T-helper 2 cell treated with Interferon-gamma antibody and Interleukin-4, amounts not matched to agents 5 μg/mL and 100 μg/mL, for 36 hours (primary cell): Measurements from ENCODE around the gene HSD17B11.
"Not testable (repeated sequence)": the region's sequence is repeated elsewhere in the genome, so short reads cannot be mapped to it uniquely, and the experiment has no call there.

ENCODE experiments used
- DNase-seq: peaks from one replicate; pipeline ENCODE4 v3.0.0; 2021; ENCODE audit warnings: low spot score
- H3K27ac Mint-ChIP-seq: one replicate; pipeline ENCODE4 v1.8.0; 2021; ENCODE audit warnings: mild to moderate bottlenecking, mixed read lengths
- H3K27me3 Mint-ChIP-seq: one replicate; pipeline ENCODE4 v1.8.0; 2021; ENCODE audit warnings: low read depth, mixed read lengths
- H3K36me3 Mint-ChIP-seq: one replicate; pipeline ENCODE4 v1.8.0; 2021; ENCODE audit warnings: low read depth, mixed read lengths
- H3K4me1 Mint-ChIP-seq: one replicate; pipeline ENCODE4 v1.8.0; 2021; ENCODE audit warnings: low read depth, mixed read lengths
- H3K4me3 Mint-ChIP-seq: one replicate; pipeline ENCODE4 v1.8.0; 2022; ENCODE audit warnings: mild to moderate bottlenecking, moderate library complexity, mixed read lengths
- H3K9me3 Mint-ChIP-seq: one replicate; pipeline ENCODE4 v1.8.0; 2021; ENCODE audit warnings: mixed read lengths

HSD17B11 gene, protein sequence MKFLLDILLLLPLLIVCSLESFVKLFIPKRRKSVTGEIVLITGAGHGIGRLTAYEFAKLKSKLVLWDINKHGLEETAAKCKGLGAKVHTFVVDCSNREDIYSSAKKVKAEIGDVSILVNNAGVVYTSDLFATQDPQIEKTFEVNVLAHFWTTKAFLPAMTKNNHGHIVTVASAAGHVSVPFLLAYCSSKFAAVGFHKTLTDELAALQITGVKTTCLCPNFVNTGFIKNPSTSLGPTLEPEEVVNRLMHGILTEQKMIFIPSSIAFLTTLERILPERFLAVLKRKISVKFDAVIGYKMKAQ

DNA sequence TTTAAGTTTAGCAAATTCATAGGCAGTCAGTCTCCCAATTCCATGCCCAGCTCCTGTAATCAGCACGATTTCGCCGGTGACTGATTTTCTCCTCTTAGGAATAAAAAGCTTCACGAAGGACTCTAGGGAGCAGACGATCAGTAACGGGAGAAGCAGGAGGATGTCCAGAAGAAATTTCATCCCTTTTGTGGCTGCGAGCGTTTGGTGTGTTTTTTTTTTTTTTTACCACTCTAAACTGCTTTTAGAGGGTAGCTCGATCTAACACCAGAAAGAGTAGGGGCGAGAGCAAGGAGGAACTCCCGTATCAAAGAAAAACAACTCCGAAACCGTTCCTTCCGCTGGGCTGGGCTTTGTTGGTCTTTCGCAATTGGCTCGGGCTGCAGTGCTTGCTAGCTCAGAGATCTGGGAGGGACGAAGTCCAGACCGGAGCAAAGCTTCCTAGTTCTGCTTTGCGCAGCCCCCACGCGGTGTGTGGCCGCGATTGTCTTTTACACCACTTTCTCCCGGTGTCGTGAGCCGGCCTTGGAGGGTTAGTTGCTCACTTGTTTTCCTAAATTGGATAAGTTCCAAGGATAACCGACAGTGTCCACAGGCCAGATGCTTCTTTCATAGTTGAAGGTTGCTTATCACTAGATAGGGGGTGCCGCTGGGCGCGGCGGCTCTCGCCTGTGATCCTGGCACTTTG is at the start of gene HSD17B11:
HSD17B11 (minus strand) TSS at position 298 of the 685 bp plus-strand sequence; CDS start at position 180, 118 bp downstream.
- no peaks in the 10 kb centered on the region for H3K9me3 Mint-ChIP-seq
- peak within 1 kb of the TSS; percentile 83 for H3K27ac Mint-ChIP-seq
- H3K36me3 Mint-ChIP-seq, result peaks cover 14% of the 10 kb centered on the region
- H3K4me1 Mint-ChIP-seq, result peaks cover 28% of the 10 kb centered on the region
- DNase-seq, result peak; percentile 77
- H3K27me3 Mint-ChIP-seq, result peaks cover 7% of the 10 kb centered on the region
- peak within 1 kb of the TSS; percentile 96 for H3K4me3 Mint-ChIP-seq

DNA sequence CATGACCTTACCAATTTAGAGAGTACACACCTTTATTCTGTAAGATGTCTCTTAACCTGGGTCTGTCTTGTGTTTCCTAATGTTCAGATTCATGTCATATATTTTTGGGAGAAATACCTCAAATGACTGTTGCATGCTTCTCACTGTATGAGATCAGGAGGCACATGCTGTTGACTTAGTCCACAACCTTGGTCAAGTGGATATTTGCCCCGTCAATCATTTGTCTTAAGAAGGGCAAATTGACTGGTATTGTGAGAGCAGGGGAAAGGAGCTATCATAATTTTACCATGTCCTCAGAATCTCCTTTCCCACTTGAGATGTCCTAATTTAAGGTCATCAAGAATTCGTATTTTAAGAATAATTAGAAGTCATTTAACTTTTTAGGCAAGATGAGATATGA is 42.4 kb upstream of the HSD17B11 start:
- no peak overlapping the region for H3K27ac Mint-ChIP-seq

DNA sequence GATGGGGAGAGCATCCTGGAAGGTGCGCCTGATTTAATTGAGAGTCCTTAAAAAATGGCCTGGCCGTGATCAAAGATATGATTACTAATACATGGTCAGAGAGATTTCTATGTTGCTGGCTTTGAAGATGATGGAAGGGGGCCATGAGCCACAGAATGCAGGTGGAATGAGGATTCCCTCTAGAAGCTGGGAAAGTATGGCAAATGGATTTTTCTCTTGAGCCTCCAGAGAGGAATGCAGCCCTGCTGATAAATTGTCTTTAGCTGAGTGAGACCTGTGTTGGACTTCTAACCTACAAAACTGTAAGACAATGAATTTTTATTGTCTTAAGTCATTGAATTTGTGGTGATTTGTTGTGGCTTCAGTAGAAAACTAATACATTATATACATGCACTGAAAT is 39.0 kb upstream of the HSD17B11 start:
- Mint-ChIP-seq H3K27me3 (no peaks in the 10 kb centered on the region), H3K9me3 (no peaks in the 10 kb centered on the region), H3K36me3 (peaks cover 4% of the 10 kb centered on the region), H3K4me3 (no peak overlapping the region), H3K4me1 (peaks cover 6% of the 10 kb centered on the region), H3K27ac (no peak overlapping the region)
- DNase-seq, result no peak

More for the DNA sequence above, 42.4 kb upstream of the HSD17B11 start:
- no peak for DNase-seq
- no peak overlapping the region for H3K4me3 Mint-ChIP-seq
- H3K36me3 Mint-ChIP-seq, result peaks cover 19% of the 10 kb centered on the region
- no peaks in the 10 kb centered on the region for H3K9me3 Mint-ChIP-seq
- H3K27me3 Mint-ChIP-seq, result no peaks in the 10 kb centered on the region
- H3K4me1 Mint-ChIP-seq, result peaks cover 4% of the 10 kb centered on the region

DNA sequence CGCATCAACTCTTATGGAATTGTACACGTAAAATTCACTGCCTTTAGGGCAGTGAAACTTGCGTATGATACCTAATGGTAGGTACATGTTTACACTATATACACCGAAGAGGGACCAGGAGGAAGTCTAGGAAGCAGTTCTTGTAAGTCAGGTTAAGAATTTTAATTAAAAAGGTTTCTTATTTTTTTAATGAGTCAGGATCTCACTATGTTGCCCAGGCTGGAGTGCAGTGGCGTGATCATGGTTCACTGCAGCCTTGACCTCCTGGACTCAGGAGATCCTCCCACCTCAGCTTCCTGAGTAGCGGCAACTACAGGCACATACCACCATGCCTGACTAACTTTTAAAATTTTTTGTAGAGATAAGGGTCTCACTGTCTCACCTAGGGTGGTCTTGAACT is 38.0 kb upstream of the HSD17B11 start:
- Mint-ChIP-seq H3K36me3 (peaks cover 4% of the 10 kb centered on the region), H3K27ac (no peak overlapping the region), H3K4me1 (peaks cover 11% of the 10 kb centered on the region), H3K9me3 (no peaks in the 10 kb centered on the region), H3K27me3 (no peaks in the 10 kb centered on the region), H3K4me3 (no peak overlapping the region)
- no peak for DNase-seq

DNA sequence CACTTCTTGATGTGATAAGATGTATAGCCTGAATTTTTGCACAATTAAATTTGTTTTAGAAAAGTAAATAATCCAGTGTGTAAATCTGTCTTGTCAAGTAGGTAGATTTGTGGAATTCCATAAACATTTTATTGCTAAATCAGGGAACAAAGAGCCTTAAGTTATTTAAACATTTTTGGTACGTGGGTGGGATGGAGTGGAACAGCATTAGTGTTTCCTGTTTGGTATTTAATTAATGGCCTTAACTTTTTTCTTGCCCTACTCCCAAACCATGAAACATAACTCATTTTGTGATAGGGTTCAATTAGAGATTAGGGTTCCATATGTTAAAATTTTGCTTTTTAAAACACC is 36.5 kb upstream of the HSD17B11 start:
- Mint-ChIP-seq H3K4me3 (no peak overlapping the region), H3K27ac (no peak overlapping the region), H3K36me3 (peaks cover 3% of the 10 kb centered on the region), H3K9me3 (no peaks in the 10 kb centered on the region), H3K4me1 (peaks cover 18% of the 10 kb centered on the region), H3K27me3 (no peaks in the 10 kb centered on the region)
- no peak for DNase-seq

DNA sequence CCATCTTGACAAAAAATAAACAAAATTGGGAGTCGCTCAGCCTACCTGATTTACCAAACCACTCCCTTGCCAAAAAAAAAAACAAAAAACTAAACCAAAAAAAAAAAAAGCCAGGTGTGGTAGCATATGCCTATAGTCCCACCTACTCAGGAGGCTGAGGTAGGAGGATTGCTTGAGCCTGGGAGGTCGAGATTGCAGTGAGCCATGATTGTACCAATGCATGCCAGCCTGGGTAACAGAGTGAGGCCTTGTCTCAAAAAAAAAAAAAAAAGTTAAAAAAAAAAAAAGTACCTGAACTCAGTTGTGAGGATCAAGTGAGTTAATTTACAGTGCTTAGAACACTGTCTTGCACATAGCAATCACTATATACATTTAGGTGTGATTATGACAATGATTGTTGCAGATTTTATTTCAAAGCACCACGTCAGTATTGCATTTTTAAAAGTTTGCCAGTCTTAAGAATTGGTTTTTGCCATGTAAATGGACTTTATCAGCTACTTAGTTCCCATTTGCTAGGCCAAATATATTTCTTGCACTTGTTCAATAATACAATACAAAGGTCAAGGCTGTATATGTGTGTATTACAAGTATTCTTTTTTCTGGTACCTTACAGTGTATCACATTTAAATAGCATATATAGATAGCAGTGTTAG is 36.0 kb upstream of the HSD17B11 start:
- no peaks in the 10 kb centered on the region for H3K27me3 Mint-ChIP-seq
- peaks cover 18% of the 10 kb centered on the region for H3K4me1 Mint-ChIP-seq
- no peak overlapping the region for H3K27ac Mint-ChIP-seq
- no peak overlapping the region for H3K4me3 Mint-ChIP-seq
- no peaks in the 10 kb centered on the region for H3K9me3 Mint-ChIP-seq
- no peak for DNase-seq
- H3K36me3 Mint-ChIP-seq, result no peaks in the 10 kb centered on the region

DNA sequence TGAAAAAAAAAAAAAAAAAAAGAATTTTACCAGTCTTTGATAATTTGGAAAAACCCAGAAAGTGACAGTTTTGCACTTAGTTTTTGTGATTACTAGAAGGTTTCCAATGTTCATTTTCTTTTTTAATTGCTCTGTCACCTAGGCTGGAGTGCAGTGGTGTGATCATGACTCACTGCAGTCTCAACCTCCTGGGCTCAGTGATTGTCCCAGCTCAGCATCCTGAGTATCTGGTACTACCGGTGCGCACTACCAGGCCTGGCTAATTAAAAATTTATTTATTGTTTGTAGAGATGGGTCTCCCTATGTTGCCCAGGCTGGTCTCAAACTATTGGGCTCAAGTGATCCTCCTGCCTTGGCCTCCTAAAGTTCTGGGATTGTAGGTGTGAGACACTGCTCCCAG is 34.7 kb upstream of the HSD17B11 start:
- H3K27me3 Mint-ChIP-seq, result no peaks in the 10 kb centered on the region
- H3K9me3 Mint-ChIP-seq, result no peaks in the 10 kb centered on the region
- DNase-seq, result no peak
- no peak overlapping the region for H3K27ac Mint-ChIP-seq
- no peak overlapping the region for H3K4me3 Mint-ChIP-seq
- no peaks in the 10 kb centered on the region for H3K36me3 Mint-ChIP-seq
- H3K4me1 Mint-ChIP-seq, result peaks cover 17% of the 10 kb centered on the region

DNA sequence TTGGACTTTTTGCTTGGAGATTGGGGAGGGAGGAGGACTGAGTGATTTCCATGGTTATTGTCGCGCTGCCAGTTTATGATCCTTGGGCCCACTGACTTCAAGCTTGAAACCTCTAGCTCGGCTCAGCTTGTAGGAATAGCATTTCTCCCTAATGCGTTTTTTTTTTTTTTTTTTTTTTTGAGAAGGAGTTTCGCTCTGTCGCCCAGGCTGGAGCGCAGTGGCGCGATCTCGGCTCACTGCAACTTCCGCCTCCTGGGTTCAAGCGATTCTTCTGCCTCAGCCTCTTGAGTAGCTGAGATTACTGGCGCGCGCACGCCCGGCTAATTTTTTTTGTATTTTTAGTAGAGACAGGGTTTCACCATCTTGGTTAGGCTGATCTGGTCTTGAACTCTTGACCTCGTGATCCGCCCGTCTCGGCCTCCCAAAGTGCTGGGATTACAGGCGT is 33.1 kb upstream of the HSD17B11 start:
- H3K27ac Mint-ChIP-seq, result not testable (repeated sequence)
- peak overlapping the region; percentile 97 for H3K4me3 Mint-ChIP-seq

DNA sequence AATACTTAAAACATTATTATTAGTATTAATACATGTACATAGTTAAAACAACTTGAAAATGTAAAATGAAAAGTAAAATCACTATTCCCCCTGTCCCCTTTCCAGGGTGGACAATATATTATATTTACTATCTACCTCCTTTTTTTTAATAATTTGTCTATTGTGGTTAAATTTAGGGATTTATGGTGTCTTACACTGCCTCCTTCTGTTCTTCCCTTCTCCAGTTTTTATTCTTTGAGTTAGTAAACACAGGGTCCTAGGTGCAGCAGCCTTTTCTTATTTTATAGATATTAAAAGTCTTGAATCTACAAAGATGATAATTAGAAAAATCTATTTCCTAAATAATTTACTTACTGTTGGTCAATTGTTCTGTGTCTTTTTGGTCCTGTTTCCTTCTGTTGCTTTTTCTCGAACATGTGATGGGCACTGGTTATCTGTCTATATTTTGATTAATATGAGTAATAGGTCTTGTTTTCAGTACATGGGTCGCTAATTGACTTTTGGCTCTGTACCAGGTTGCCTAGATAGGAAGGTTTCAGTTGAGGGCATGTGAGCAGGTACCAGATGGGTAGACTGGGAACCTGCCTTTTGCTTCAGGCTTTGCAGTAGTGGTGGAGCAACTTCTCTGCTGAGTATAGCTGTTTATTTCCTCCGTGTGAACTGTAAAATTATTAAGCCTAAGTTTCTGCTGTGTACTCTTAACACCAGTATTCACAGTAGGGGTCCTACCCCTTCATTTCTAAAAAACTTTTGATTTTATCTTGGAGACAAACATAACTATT is 32.5 kb upstream of the HSD17B11 start:
- H3K4me3 Mint-ChIP-seq, result peak overlapping the region; percentile 97
- H3K36me3 Mint-ChIP-seq, result no peaks in the 10 kb centered on the region
- peaks cover 14% of the 10 kb centered on the region for H3K4me1 Mint-ChIP-seq
- H3K27me3 Mint-ChIP-seq, result peaks cover 2% of the 10 kb centered on the region
- DNase-seq, result no peak
- H3K9me3 Mint-ChIP-seq, result no peaks in the 10 kb centered on the region
- H3K27ac Mint-ChIP-seq, result peak overlapping the region; percentile 94

More for the DNA sequence above, 33.1 kb upstream of the HSD17B11 start:
- H3K36me3 Mint-ChIP-seq, H3K9me3 Mint-ChIP-seq, DNase-seq, H3K27me3 Mint-ChIP-seq: not testable (repeated sequence)
- H3K4me1 Mint-ChIP-seq, result peaks cover 14% of the 10 kb centered on the region

DNA sequence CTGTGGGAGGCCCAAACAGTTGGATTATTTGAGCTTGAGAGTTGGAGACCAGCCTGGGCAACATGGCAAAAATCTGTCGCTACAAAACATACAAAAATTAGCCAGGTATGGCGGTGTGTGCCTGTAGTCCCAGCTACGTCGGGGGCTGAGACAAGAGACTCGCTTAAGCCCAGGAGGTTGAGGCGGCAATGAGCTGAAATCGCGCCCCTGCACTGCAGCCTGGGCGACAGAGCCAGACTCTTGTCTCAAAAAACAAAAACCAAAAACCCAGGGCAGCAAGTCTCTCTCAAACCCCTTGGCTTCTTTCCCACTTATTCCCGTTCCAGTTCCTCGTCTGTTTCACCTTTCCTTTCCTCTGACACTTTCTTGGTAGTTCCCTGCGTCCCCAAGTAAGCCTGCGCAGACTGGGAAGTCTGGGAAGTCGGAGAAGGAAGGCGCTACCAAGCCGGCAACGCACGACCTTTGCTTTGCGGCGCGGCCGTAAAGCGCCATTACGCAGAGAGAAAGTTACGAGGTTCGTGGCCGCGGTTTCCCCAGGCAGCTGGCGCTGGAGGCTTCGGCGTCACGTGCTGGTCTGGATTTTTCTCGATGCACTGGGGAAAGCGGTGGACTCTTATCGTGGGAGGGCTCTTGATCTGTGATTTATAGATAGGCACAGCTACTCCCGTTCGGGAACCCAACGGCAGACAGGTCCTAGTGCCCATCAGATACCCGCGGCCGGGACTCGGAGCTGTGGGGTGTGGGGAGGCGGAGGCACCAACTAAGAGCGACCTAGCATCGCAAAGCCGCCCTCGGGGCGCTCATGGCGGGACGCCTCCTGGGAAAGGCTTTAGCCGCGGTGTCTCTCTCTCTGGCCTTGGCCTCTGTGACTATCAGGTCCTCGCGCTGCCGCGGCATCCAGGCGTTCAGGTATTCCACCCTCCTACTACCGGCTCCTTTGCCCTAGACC is 31.4 kb upstream of the HSD17B11 start, which contains the start of gene NUDT9:
NUDT9 (plus strand) TSS at position 470 of the 949 bp plus-strand sequence; CDS start at position 803, 333 bp downstream.
- peak within 1 kb of the TSS; percentile 94 for H3K27ac Mint-ChIP-seq
- no peaks in the 10 kb centered on the region for H3K36me3 Mint-ChIP-seq
- H3K27me3 Mint-ChIP-seq, result peaks cover 2% of the 10 kb centered on the region
- H3K4me1 Mint-ChIP-seq, result peaks cover 14% of the 10 kb centered on the region
- H3K4me3 Mint-ChIP-seq, result peak within 1 kb of the TSS; percentile 97
- peak; percentile 89 for DNase-seq
- H3K9me3 Mint-ChIP-seq, result no peaks in the 10 kb centered on the region

DNA sequence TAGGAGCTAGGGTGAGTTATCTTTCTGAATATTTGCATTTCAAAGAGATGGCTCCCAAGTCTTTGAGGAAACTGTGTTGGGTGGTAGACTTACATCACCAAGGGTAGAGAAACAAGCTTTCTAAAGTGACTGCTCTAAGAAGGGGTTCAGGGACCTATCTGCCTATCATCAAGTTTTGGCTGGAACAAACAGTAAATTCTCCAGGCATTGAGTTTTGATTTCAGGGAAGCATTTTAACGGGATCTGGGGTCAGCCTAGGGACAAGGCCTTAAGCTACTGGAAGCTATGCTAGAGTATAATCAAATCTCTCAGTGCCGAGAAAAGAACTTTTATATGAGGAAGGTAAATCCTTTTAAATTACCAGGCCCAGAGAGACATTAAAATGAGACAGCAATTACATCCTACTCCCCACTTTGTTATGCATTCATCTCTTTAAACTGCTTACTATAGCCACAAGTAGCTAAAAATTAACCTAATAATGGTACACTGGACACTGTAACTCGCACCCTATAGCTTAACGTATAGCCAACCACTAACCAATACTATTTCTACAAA is 29.4 kb upstream of the HSD17B11 start:
- peaks cover 12% of the 10 kb centered on the region for H3K4me1 Mint-ChIP-seq
- no peak overlapping the region for H3K27ac Mint-ChIP-seq
- H3K9me3 Mint-ChIP-seq, result no peaks in the 10 kb centered on the region
- DNase-seq, result no peak
- H3K4me3 Mint-ChIP-seq, result no peak overlapping the region
- H3K36me3 Mint-ChIP-seq, result no peaks in the 10 kb centered on the region
- H3K27me3 Mint-ChIP-seq, result peaks cover 2% of the 10 kb centered on the region

DNA sequence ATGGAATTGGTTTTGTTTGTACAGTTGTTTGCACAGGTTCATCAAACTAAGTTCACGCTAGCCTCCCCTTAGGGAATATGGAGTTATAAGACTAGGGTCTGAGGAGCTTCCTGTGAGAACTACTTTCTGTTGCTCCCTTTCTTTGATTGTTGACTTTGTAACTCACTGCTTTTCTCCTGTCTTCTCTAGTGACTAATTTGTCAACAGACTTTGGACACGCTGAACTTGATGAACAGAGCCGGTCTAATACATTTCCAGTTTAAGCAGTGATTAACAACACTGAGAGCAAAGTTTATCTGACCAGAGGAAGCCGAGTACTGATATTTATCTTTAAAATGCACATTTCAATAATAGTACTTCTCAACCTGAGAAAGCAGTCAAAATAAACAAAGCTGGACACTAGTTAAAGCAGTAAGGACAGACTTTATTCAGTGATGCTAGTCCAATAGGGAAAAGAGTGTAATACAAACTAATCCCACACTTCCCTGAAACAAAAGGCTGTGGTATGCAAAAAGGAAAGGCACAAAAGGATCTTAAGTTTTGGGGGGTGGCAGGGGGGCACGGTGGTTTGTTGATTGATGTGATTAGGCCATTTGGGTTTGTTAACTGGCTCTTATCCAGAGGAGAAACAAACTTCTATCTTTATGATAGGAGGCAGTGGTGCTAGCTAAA is 28.7 kb upstream of the HSD17B11 start:
- Mint-ChIP-seq H3K27ac (no peak overlapping the region), H3K4me3 (no peak overlapping the region), H3K4me1 (peaks cover 11% of the 10 kb centered on the region), H3K27me3 (peaks cover 5% of the 10 kb centered on the region), H3K36me3 (no peaks in the 10 kb centered on the region), H3K9me3 (no peaks in the 10 kb centered on the region)
- no peak for DNase-seq
